Stimulated activated CD8-positive, alpha-beta memory T cell treated with anti-CD3 and anti-CD28 coated beads, Interleukin-12 subunit alpha, Interleukin-12 subunit beta, amount 100 ng/mL, for 1 hour (primary cell): Measurements from ENCODE around the gene VPS26B.

Source experiments
- DNase-seq: peaks from one replicate; pipeline ENCODE4 v3.0.0-alpha.2; 2020; ENCODE audit warnings: low read depth

VPS26B gene

GRCh38 chr11:134257101-134257500 is 32.6 kb downstream of the VPS26B start:
- DNase-seq: no peak

GRCh38 chr11:134258577-134258976 is 34.1 kb downstream of the VPS26B start:
- DNase-seq: no peak

GRCh38 chr11:134260503-134260902 is 36.0 kb downstream of the VPS26B start:
- no peak for DNase-seq

- no peak for DNase-seq
These were observed 36.5 kb downstream of the VPS26B start for GRCh38 chr11:134260983-134261382.

- no peak for DNase-seq
These were observed 37.4 kb downstream of the VPS26B start for GRCh38 chr11:134261626-134262488.

- no peak for DNase-seq
These were observed 40.7 kb downstream of the VPS26B start for GRCh38 chr11:134264966-134265764.

- DNase-seq: no peak
These were observed 42.0 kb downstream of the VPS26B start for GRCh38 chr11:134266440-134266839.

- no peak for DNase-seq
These were observed 42.4 kb downstream of the VPS26B start for GRCh38 chr11:134266841-134267251.

GRCh38 chr11:134267461-134267860 is 43.0 kb downstream of the VPS26B start:
- DNase-seq: no peak

GRCh38 chr11:134267966-134268365 is 43.5 kb downstream of the VPS26B start:
- no peak for DNase-seq

- no peak for DNase-seq
These were observed 45.8 kb downstream of the VPS26B start for GRCh38 chr11:134270250-134270714.

GRCh38 chr11:134271978-134272377 is 47.5 kb downstream of the VPS26B start:
- DNase-seq: no peak

GRCh38 chr11:134272381-134273316 is 48.2 kb downstream of the VPS26B start:
- DNase-seq: no peak

- DNase-seq: no peak
These were observed 48.8 kb downstream of the VPS26B start for GRCh38 chr11:134273317-134273712.

- no peak for DNase-seq
These were observed 50.7 kb downstream of the VPS26B start for GRCh38 chr11:134275188-134275533.

- DNase-seq: peak; percentile 68
These were observed 51.3 kb downstream of the VPS26B start, which contains the start of gene GLB1L3 for GRCh38 chr11:134275534-134276395. Gene GLB1L3 (plus strand): TSS chr11:134276379. CDS start chr11:134276741, 362 bp downstream.

- no peak for DNase-seq
These were observed 52.1 kb downstream of the VPS26B start for GRCh38 chr11:134276396-134277182.

- no peak for DNase-seq
These were observed 52.9 kb downstream of the VPS26B start for GRCh38 chr11:134277183-134278001.

- no peak for DNase-seq
These were observed 53.9 kb downstream of the VPS26B start for GRCh38 chr11:134278356-134278755.
